Peyer's patch (tissue), 4 donors: ENCODE data around the gene SNCB.

Experiments
- CTCF ChIP-seq, 6 experiments: fragments of 450-650 bp in 4 of 6; fragments of 200-600 bp in 2 of 6; sonication (generic) in 1 of 6; IDR thresholded peaks; one replicate each; pipeline ENCODE4 v1.5.1; 2017 to 2019; ENCODE audit warnings: antibody characterized with exemption in 6 of 6, mild to moderate bottlenecking in 3 of 6, moderate library complexity in 1 of 6
- POLR2A ChIP-seq, 2 donors: fragments of 450-650 bp; IDR thresholded peaks; one replicate each; pipeline ENCODE4 v1.5.1; 2017; ENCODE audit warnings: antibody characterized with exemption in 2 of 2, mild to moderate bottlenecking in 2 of 2, moderate library complexity in 2 of 2

GRCh38 chr5:176625966-176626875 is 4.1 kb downstream of the SNCB start:
- TF ChIP-seq CTCF (IDR thresholded peaks at IDR 0.05) (no peak), POLR2A (IDR thresholded peaks at IDR 0.05) (no peak)
